HL-60 (cell line): ENCODE measurements around the gene LRRC4C.

Source experiments
- DNase-seq, 2 experiments: peaks; one replicate each; pipeline ENCODE4 v3.0.0-alpha.2; 2010 to 2020; ENCODE audit warnings: low read depth in 1 of 2, low spot score in 1 of 2
- H3K27ac ChIP-seq: fragments of 250-450 bp; sonication (Bioruptor Pico); replicated peaks from 2 replicates; pipeline ENCODE4 v1.5.1; 2020; ENCODE audit warnings: mild to moderate bottlenecking, moderate library complexity
- H3K27me3 ChIP-seq: fragments of 250-450 bp; sonication (Bioruptor Pico); 2 replicates; pipeline ENCODE4 v1.5.1; 2021; ENCODE audit warnings: mild to moderate bottlenecking, moderate library complexity; ENCODE audit not compliant: insufficient read depth, poor library complexity, severe bottlenecking
- H3K4me3 ChIP-seq: replicated peaks from 2 replicates; pipeline ENCODE4 v1.5.1; 2011; ENCODE audit warnings: mild to moderate bottlenecking, control low read depth, low read length; ENCODE audit not compliant: insufficient read depth
- GABPA ChIP-seq: IDR thresholded peaks from 2 replicates; pipeline ENCODE4 v1.6.1; 2012; ENCODE audit warnings: low read depth
- POLR2AphosphoS5 ChIP-seq: IDR thresholded peaks from 2 replicates; pipeline ENCODE4 v1.6.1; 2012; ENCODE audit warnings: low read depth
- SPI1 ChIP-seq: IDR thresholded peaks from 2 replicates; pipeline ENCODE4 v1.6.1; 2012; ENCODE audit warnings: low read depth, mild to moderate bottlenecking, borderline replicate concordance
- TF ChIP-seq, protein P1 (sequence below): IDR thresholded peaks from 2 replicates; pipeline ENCODE4 v1.6.1; 2012; ENCODE audit warnings: low read depth; ENCODE audit not compliant: insufficient replicate concordance
- TF ChIP-seq, protein P2 (sequence below): IDR thresholded peaks from one replicate; pipeline ENCODE4 v1.5.1; 2011; ENCODE audit warnings: low read length, control low read depth, inconsistent platforms; ENCODE audit not compliant: insufficient read depth

The LRRC4C gene

DNA sequence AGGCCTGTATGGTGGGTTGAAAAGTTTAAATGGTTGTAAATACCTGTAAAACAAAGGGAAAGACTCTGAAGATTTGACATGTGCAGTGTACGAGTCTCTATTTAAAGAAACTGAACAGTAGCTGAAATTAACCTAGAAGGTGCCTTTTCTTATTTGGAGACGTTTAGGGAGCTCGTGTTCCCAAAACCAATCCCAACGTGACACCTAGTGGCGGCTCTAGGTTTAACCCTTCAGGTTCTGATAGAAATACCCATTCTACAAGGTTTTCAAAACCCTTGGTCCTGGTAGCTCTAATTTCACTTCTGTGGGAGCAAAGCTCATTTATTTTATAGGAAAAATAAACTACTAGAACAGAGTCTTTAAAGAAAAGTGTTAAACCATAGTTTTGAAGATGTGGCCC is 258.3 kb downstream of the LRRC4C start:
- no peaks in the 10 kb centered on the region for H3K27me3 ChIP-seq
- no peak overlapping the region for H3K27ac ChIP-seq
- TF ChIP-seq SPI1 (no peak), POLR2AphosphoS5 (no peak)
- TF ChIP-seq, protein P1, sequence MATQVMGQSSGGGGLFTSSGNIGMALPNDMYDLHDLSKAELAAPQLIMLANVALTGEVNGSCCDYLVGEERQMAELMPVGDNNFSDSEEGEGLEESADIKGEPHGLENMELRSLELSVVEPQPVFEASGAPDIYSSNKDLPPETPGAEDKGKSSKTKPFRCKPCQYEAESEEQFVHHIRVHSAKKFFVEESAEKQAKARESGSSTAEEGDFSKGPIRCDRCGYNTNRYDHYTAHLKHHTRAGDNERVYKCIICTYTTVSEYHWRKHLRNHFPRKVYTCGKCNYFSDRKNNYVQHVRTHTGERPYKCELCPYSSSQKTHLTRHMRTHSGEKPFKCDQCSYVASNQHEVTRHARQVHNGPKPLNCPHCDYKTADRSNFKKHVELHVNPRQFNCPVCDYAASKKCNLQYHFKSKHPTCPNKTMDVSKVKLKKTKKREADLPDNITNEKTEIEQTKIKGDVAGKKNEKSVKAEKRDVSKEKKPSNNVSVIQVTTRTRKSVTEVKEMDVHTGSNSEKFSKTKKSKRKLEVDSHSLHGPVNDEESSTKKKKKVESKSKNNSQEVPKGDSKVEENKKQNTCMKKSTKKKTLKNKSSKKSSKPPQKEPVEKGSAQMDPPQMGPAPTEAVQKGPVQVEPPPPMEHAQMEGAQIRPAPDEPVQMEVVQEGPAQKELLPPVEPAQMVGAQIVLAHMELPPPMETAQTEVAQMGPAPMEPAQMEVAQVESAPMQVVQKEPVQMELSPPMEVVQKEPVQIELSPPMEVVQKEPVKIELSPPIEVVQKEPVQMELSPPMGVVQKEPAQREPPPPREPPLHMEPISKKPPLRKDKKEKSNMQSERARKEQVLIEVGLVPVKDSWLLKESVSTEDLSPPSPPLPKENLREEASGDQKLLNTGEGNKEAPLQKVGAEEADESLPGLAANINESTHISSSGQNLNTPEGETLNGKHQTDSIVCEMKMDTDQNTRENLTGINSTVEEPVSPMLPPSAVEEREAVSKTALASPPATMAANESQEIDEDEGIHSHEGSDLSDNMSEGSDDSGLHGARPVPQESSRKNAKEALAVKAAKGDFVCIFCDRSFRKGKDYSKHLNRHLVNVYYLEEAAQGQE: no peak
- peak in 1 of 2 experiments; percentile 32 for DNase-seq
- no peak overlapping the region for H3K4me3 ChIP-seq

DNA sequence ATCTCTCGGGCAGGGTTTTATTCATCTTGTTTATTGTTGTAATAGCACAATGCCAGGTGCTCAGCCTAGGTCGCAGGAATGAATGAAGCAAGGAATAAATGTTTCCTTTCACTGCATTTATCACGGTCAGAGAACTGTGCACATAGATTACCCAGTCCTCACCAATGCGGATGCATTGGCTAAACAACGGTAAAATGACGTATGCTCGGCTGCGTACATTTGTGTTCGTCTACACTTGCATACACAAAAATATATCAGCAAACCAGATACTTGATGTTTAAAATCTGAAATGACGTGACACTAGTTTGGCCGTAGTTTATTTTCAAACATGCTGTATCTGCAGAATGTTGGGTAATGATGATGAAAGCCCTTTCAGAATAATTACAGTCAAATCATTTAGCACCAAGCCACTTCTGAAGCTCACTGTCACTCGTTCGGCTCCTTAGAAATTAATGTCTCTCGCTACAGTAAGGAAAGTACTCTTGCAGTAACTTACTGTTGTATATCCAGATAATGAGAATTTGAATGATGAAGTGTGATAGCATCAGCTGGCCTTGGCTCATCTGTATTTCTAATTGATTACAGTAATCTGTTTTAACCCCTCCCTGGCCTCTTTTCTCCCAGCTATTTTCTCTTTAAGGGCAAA is 268.9 kb downstream of the LRRC4C start:
- Histone ChIP-seq H3K4me3 (no peak overlapping the region), H3K27ac (no peak overlapping the region), H3K27me3 (no peaks in the 10 kb centered on the region)
- TF ChIP-seq SPI1: no peak
- TF ChIP-seq GABPA: no peak
- TF ChIP-seq, protein P2, sequence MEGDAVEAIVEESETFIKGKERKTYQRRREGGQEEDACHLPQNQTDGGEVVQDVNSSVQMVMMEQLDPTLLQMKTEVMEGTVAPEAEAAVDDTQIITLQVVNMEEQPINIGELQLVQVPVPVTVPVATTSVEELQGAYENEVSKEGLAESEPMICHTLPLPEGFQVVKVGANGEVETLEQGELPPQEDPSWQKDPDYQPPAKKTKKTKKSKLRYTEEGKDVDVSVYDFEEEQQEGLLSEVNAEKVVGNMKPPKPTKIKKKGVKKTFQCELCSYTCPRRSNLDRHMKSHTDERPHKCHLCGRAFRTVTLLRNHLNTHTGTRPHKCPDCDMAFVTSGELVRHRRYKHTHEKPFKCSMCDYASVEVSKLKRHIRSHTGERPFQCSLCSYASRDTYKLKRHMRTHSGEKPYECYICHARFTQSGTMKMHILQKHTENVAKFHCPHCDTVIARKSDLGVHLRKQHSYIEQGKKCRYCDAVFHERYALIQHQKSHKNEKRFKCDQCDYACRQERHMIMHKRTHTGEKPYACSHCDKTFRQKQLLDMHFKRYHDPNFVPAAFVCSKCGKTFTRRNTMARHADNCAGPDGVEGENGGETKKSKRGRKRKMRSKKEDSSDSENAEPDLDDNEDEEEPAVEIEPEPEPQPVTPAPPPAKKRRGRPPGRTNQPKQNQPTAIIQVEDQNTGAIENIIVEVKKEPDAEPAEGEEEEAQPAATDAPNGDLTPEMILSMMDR: no peak
- no peak for TF ChIP-seq POLR2AphosphoS5
- TF ChIP-seq, protein P1: no peak
- no peak for DNase-seq

DNA sequence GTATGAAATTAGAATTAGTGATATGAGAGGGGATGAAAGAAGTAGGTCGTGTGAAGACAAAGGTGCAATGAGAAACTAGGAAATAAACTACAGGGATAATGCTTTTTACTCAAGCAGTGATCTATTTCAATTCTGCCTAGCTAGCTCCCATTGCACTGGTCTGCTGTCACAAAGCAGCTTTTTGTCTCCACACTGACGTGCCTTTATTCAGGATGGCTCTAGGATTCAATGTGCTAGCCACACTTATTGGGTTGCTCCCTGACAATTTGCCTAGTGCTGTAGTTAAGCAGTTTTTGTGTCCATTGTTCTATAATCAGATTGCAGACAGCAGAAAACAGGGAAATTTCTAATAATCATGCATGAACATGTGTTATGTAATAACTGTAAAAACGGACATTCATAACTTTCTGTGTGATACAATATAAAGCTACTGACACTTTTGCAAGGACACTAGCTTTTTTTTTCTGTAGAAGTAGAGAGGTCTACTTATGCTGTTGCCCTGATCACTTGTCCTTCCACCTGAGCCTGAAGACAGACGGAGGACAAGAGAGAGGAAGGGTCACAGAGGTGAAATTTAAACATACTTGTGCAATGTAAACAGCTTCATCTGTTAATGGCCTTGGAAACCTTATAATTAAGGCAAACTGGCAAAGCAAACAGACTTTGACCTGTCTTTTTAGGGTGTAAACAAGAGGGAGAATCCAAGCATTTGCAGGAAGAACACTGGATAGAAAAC is 269.6 kb downstream of the LRRC4C start:
- Histone ChIP-seq H3K27ac (no peak overlapping the region), H3K27me3 (no peaks in the 10 kb centered on the region), H3K4me3 (no peak overlapping the region)
- TF ChIP-seq POLR2AphosphoS5 (no peak), SPI1 (no peak), GABPA (no peak)
- TF ChIP-seq, protein P2: no peak
- TF ChIP-seq, protein P1: no peak
- no peak for DNase-seq
